Cardiac muscle cell (in vitro differentiated cells and primary cell): ENCODE measurements around the gene AUTS2. TPM values are rescaled to one million over a fixed set of nuclear protein-coding genes. Genes with fewer than 3 reads are reported as not detected.

Experiments used
- DNase-seq, 2 donors: peaks; one replicate each; pipeline versions ENCODE4 v3.0.0 to v3.0.0-alpha.2; 2010 to 2017; ENCODE audit warnings: low read depth in 1 of 2, low spot score in 1 of 2
- H3K27ac ChIP-seq: fragments of 200-600 bp; sonication (generic); 2 replicates; pipeline ENCODE4 v1.5.1; 2016
- H3K27me3 ChIP-seq: fragments of 200-600 bp; sonication (generic); 2 replicates; pipeline ENCODE4 v1.6.0; 2016; ENCODE audit warnings: control low read depth
- H3K36me3 ChIP-seq: fragments of 200-600 bp; sonication (generic); 2 replicates; pipeline ENCODE4 v1.5.1; 2016; ENCODE audit warnings: control low read depth
- H3K4me1 ChIP-seq: fragments of 200-600 bp; sonication (generic); 2 replicates; pipeline ENCODE4 v1.8.1; 2017; ENCODE audit warnings: low read depth, mild to moderate bottlenecking, mixed run types
- H3K4me3 ChIP-seq: fragments of 200-600 bp; sonication (generic); 2 replicates; pipeline ENCODE4 v1.5.1; 2016; ENCODE audit warnings: mild to moderate bottlenecking
- H3K9me3 ChIP-seq: fragments of 200-600 bp; sonication (generic); 2 replicates; pipeline ENCODE4 v1.5.1; 2017; ENCODE audit warnings: low read depth, mild to moderate bottlenecking, control low read depth
- polyA plus RNA-seq: library from polyadenylated mRNA; unstranded; fragments of >200 nt; fragmentation: Nextera tagmentation; extraction: Ambion mirVana; gene quantifications from 2 replicates; pipeline ENCODE4 v1.2.1, GENCODE V29; 2016
- total RNA-seq: library from RNA; depleted of rRNA; stranded (reverse); fragments of >200 nt; gene quantifications from 2 replicates; pipeline ENCODE4 v1.2.3, GENCODE V29; 2016
- TF ChIP-seq, protein P1 (sequence below): IDR thresholded peaks from 2 replicates; pipeline ENCODE4 v1.5.1; 2012; ENCODE audit warnings: low read depth, mild to moderate bottlenecking, low read length

The AUTS2 gene
- total and polyA plus RNA-seq, 2 experiments from 2014 or later = 41.0 to 45.5 TPM

DNA sequence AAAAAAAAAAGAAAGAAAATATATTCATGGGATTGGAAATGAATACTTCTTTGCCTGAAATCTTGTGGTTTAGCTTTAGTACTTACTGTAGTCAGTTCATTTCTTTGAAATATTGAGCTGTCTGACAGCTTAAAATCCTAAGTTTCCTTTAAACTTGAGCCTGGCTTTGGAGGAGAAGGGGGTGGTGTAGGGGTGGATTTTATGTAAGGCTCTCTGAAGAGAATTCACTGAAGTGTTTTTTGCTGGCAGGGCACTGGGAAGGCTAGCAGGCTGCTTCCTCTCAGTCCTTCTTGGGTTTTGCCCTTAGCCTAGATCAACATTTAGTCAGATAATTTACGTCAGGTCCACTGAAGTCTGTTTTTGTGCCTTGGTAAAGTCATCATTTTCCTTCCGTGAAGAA lies 516.5 kb downstream of the AUTS2 start:
- H3K27ac ChIP-seq = no peak overlapping the region
- no peak overlapping the region for H3K4me3 ChIP-seq
- H3K36me3 ChIP-seq = peaks cover 7% of the 10 kb centered on the region
- no peaks in the 10 kb centered on the region for H3K9me3 ChIP-seq
- no peak for DNase-seq
- TF ChIP-seq, protein P1, sequence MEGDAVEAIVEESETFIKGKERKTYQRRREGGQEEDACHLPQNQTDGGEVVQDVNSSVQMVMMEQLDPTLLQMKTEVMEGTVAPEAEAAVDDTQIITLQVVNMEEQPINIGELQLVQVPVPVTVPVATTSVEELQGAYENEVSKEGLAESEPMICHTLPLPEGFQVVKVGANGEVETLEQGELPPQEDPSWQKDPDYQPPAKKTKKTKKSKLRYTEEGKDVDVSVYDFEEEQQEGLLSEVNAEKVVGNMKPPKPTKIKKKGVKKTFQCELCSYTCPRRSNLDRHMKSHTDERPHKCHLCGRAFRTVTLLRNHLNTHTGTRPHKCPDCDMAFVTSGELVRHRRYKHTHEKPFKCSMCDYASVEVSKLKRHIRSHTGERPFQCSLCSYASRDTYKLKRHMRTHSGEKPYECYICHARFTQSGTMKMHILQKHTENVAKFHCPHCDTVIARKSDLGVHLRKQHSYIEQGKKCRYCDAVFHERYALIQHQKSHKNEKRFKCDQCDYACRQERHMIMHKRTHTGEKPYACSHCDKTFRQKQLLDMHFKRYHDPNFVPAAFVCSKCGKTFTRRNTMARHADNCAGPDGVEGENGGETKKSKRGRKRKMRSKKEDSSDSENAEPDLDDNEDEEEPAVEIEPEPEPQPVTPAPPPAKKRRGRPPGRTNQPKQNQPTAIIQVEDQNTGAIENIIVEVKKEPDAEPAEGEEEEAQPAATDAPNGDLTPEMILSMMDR = no peak
- H3K27me3 ChIP-seq = no peaks in the 10 kb centered on the region
- peaks cover 3% of the 10 kb centered on the region for H3K4me1 ChIP-seq

GRCh38 chr7:70116244-70116643 lies 518.0 kb downstream of the AUTS2 start:
- peaks cover 3% of the 10 kb centered on the region for H3K4me1 ChIP-seq
- TF ChIP-seq, protein P1 = no peak

DNA sequence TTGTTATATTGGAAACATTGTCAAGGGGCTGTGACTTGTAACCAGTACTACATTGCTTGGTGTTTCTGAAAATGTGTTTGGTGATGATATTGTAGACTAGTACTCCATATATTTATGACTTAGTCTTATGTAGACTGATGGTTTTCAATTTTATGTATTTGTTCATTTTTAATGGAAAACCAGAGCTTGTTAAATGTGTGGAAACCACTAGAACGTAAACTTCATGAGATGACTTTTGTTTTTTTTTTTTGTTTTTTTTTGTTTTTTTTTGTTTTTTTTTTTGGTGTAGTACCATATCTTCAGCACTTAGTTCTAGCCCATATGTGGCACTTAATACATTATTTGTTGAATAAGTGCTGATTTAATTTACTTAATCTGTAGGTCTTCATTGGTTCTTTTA lies 518.6 kb downstream of the AUTS2 start:
- Histone ChIP-seq H3K27me3 (no peaks in the 10 kb centered on the region), H3K36me3 (peaks cover 10% of the 10 kb centered on the region), H3K27ac (no peak overlapping the region), H3K4me3 (no peak overlapping the region), H3K4me1 (peaks cover 3% of the 10 kb centered on the region), H3K9me3 (no peaks in the 10 kb centered on the region)
- DNase-seq = no peak
- TF ChIP-seq, protein P1 = no peak

More at GRCh38 chr7:70116244-70116643, 518.0 kb downstream of the AUTS2 start:
- H3K27me3 ChIP-seq = no peaks in the 10 kb centered on the region
- H3K4me3 ChIP-seq = no peak overlapping the region
- H3K36me3 ChIP-seq = peaks cover 7% of the 10 kb centered on the region
- H3K27ac ChIP-seq = no peak overlapping the region
- no peaks in the 10 kb centered on the region for H3K9me3 ChIP-seq
- no peak for DNase-seq

GRCh38 chr7:70120851-70121250 lies 522.6 kb downstream of the AUTS2 start:
- Histone ChIP-seq H3K9me3 (no peaks in the 10 kb centered on the region), H3K27me3 (no peaks in the 10 kb centered on the region), H3K4me1 (peaks cover 3% of the 10 kb centered on the region), H3K36me3 (peaks cover 10% of the 10 kb centered on the region), H3K27ac (no peak overlapping the region), H3K4me3 (no peak overlapping the region)
- DNase-seq = no peak
- TF ChIP-seq, protein P1 = no peak

GRCh38 chr7:70131817-70132216 lies 533.5 kb downstream of the AUTS2 start:
- no peak for DNase-seq
- H3K9me3 ChIP-seq = no peaks in the 10 kb centered on the region
- TF ChIP-seq, protein P1 = no peak
- peaks cover 7% of the 10 kb centered on the region for H3K4me1 ChIP-seq
- H3K36me3 ChIP-seq = no peaks in the 10 kb centered on the region
- H3K27me3 ChIP-seq = no peaks in the 10 kb centered on the region
- H3K4me3 ChIP-seq = no peak overlapping the region
- H3K27ac ChIP-seq = no peak overlapping the region
